Amniotic epithelial cell (primary cell): ENCODE results near the gene FAM234B.
"Not testable (repeated sequence)": the region's sequence is repeated elsewhere in the genome, so short reads cannot be mapped to it uniquely, and the experiment has no call there.

Experiments
- DNase-seq: peaks from one replicate; pipeline ENCODE4 v3.0.0-alpha.2; 2010; ENCODE audit warnings: low read depth

The FAM234B gene

GRCh38 chr12:13023811-13024530 is 20.2 kb upstream of the FAM234B start:
- DNase-seq: peak; percentile 59

- no peak for DNase-seq
Measured at GRCh38 chr12:13024531-13024916, 19.7 kb upstream of the FAM234B start.

GRCh38 chr12:13026286-13026685 is 17.9 kb upstream of the FAM234B start:
- no peak for DNase-seq

- no peak for DNase-seq
Measured at GRCh38 chr12:13027032-13027431, 17.1 kb upstream of the FAM234B start.

- DNase-seq: no peak
Measured at GRCh38 chr12:13027508-13027907, 16.7 kb upstream of the FAM234B start.

- DNase-seq: no peak
Measured at GRCh38 chr12:13028825-13029570, 15.2 kb upstream of the FAM234B start.

GRCh38 chr12:13030541-13031291 is 13.5 kb upstream of the FAM234B start:
- no peak for DNase-seq

- no peak for DNase-seq
Measured at GRCh38 chr12:13032164-13032563, 12.0 kb upstream of the FAM234B start.

- no peak for DNase-seq
Measured at GRCh38 chr12:13033476-13033875, 10.7 kb upstream of the FAM234B start.

- DNase-seq: not testable (repeated sequence)
Measured at GRCh38 chr12:13035335-13035734, 8.8 kb upstream of the FAM234B start.

GRCh38 chr12:13036881-13037280 is 7.3 kb upstream of the FAM234B start:
- no peak for DNase-seq

- DNase-seq: peak; percentile 61
Measured at GRCh38 chr12:13038491-13039161, 5.6 kb upstream of the FAM234B start.

GRCh38 chr12:13039328-13039956 is 4.7 kb upstream of the FAM234B start:
- no peak for DNase-seq

GRCh38 chr12:13041224-13041623 is 3.0 kb upstream of the FAM234B start:
- no peak for DNase-seq

- peak; percentile 6 for DNase-seq
Measured at GRCh38 chr12:13042666-13043230, 1.4 kb upstream of the FAM234B start.

GRCh38 chr12:13044906-13045299 is 722 bp downstream of the FAM234B start:
- DNase-seq: peak; percentile 6

GRCh38 chr12:13045816-13046215 is 1.6 kb downstream of the FAM234B start:
- DNase-seq: no peak

GRCh38 chr12:13046964-13047363 is 2.8 kb downstream of the FAM234B start:
- DNase-seq: no peak

GRCh38 chr12:13049816-13050215 is 5.6 kb downstream of the FAM234B start:
- DNase-seq: peak; percentile 9

GRCh38 chr12:13052421-13052820 is 8.2 kb downstream of the FAM234B start:
- DNase-seq: no peak

GRCh38 chr12:13053617-13054016 is 9.4 kb downstream of the FAM234B start:
- DNase-seq: not testable (repeated sequence)
